HCT116 (cell line): ENCODE measurements around the gene FNIP2. TPM values are rescaled to one million over a fixed set of nuclear protein-coding genes. Genes with fewer than 3 reads are reported as not detected.

Source experiments
- ATAC-seq: fragments of 200-7000 bp; cut with Tn5 transposase; 2 replicates; pipeline ENCODE4 v1.9.1; 2020; ENCODE audit warnings: mild to moderate bottlenecking, moderate library complexity
- BruUV-seq: library from RNA; stranded (reverse); fragments of 400-500 nt; replicated peaks from 2 replicates; lab custom pipeline; 2021; lab: Mats Ljungman, UMichigan
- CTCF ChIA-PET: fragments of 300-600 bp; sonication (Branson Sonifier 250); formaldehyde crosslinking; loops from one replicate; lab custom pipeline; 2021; ENCODE audit warnings: antibody characterized with exemption; lab: Charles Lee
- POLR2A ChIA-PET: fragments of 300-600, 350-600 bp; sonication (Branson Sonifier 250); formaldehyde crosslinking; loops from one replicate; lab custom pipeline; 2021; ENCODE audit warnings: antibody characterized with exemption; lab: Charles Lee
- RAD21 ChIA-PET, 2 experiments: fragments of 300-600 bp; sonication (Branson Sonifier 250); formaldehyde crosslinking; loops; one replicate each; lab custom pipeline; 2023; ENCODE audit warnings: low total read pairs in 2 of 2; ENCODE audit not compliant: uncharacterized antibody in 2 of 2, unreplicated experiment in 2 of 2, low non-redundant PET in 1 of 2; lab: Charles Lee
- DNase-seq: peaks from one replicate; pipeline ENCODE4 v3.0.0-alpha.2; 2010; ENCODE audit warnings: low read depth, low spot score
- H2AFZ ChIP-seq: fragments of 200-600 bp; shearing (Covaris generic), sonication (generic); 2 replicates; pipeline ENCODE4 v1.6.1; 2017; ENCODE audit warnings: low read depth, mixed run types, mixed read lengths, antibody characterized with exemption, low read length; ENCODE audit not compliant: poor library complexity, severe bottlenecking
- H3K27ac ChIP-seq: 2 replicates; pipeline ENCODE4 v1.5.1; 2012; ENCODE audit warnings: low read depth, low read length
- H3K27me3 ChIP-seq: fragments of 200-600 bp; sonication (generic); 2 replicates; pipeline ENCODE4 v1.6.1; 2016; ENCODE audit warnings: mixed run types, low read length, mixed read lengths; ENCODE audit not compliant: insufficient read depth
- H3K36me3 ChIP-seq, 2 experiments: fragments of 200-500 bp in 1 of 2; fragments of 200-600 bp in 1 of 2; sonication (Bioruptor generic) in 1 of 2; sonication (generic) in 1 of 2; 2 replicates each; pipeline versions ENCODE4 v1.5.1 to v1.6.1; 2014 to 2016; ENCODE audit warnings: low read length in 2 of 2, inconsistent platforms in 1 of 2, mixed read lengths in 1 of 2, mixed run types in 1 of 2; ENCODE audit not compliant: insufficient read depth in 2 of 2, control insufficient read depth in 1 of 2
- H3K4me1 ChIP-seq, 2 experiments: fragments of 200-600 bp in 1 of 2; sonication (generic) in 1 of 2; 2 replicates each; pipeline versions ENCODE4 v1.5.1 to v1.6.1; 2012 to 2017; ENCODE audit warnings: low read length in 2 of 2, inconsistent platforms in 1 of 2, mild to moderate bottlenecking in 1 of 2, mixed read lengths in 1 of 2, mixed run types in 1 of 2, moderate library complexity in 1 of 2; ENCODE audit not compliant: insufficient read depth in 2 of 2, control insufficient read depth in 1 of 2
- H3K4me2 ChIP-seq: fragments of 200-600 bp; sonication (generic); 2 replicates; pipeline ENCODE4 v1.6.1; 2017; ENCODE audit warnings: mixed run types, low read length, mixed read lengths
- H3K4me3 ChIP-seq, 2 experiments: fragments of 200-600 bp in 1 of 2; sonication (generic) in 1 of 2; replicated peaks in 1 of 2; 2 replicates each; pipeline ENCODE4 v1.5.1; 2011 to 2016; ENCODE audit warnings: low read length in 2 of 2, control low read depth in 1 of 2, low read depth in 1 of 2, mild to moderate bottlenecking in 1 of 2, mixed read lengths in 1 of 2, mixed run types in 1 of 2
- H3K79me2 ChIP-seq: fragments of 200-600 bp; sonication (generic); 2 replicates; pipeline ENCODE4 v1.6.1; 2017; ENCODE audit warnings: mild to moderate bottlenecking, mixed run types, low read length, moderate library complexity, mixed read lengths; ENCODE audit not compliant: insufficient read depth
- H3K9ac ChIP-seq: fragments of 200-600 bp; sonication (generic); 2 replicates; pipeline ENCODE4 v1.6.1; 2016; ENCODE audit warnings: low read length, mixed read lengths
- H3K9me2 ChIP-seq: fragments of 200-600 bp; sonication (generic), shearing (Covaris generic); 2 replicates; pipeline ENCODE4 v1.6.1; 2017; ENCODE audit warnings: mixed run types, mild to moderate bottlenecking, moderate library complexity; ENCODE audit not compliant: insufficient read depth
- H3K9me3 ChIP-seq, 2 experiments: fragments of 200-500 bp in 1 of 2; fragments of 200-600 bp in 1 of 2; sonication (Bioruptor generic) in 1 of 2; sonication (generic) in 1 of 2; 2 replicates each; pipeline ENCODE4 v1.6.1; 2014 to 2017; ENCODE audit warnings: low read length in 2 of 2, mixed read lengths in 2 of 2, inconsistent platforms in 1 of 2, low read depth in 1 of 2, mild to moderate bottlenecking in 1 of 2, mixed run types in 1 of 2, moderate library complexity in 1 of 2; ENCODE audit not compliant: control insufficient read depth in 1 of 2, insufficient read depth in 1 of 2
- H4K20me1 ChIP-seq: fragments of 200-600 bp; sonication (generic), shearing (Covaris generic); 2 replicates; pipeline ENCODE4 v1.6.1; 2017; ENCODE audit warnings: mixed run types, mild to moderate bottlenecking, moderate library complexity; ENCODE audit not compliant: insufficient read depth
- ATF3 ChIP-seq: IDR thresholded peaks from 2 replicates; pipeline ENCODE4 v1.6.1; 2012
- CBX3 ChIP-seq: IDR thresholded peaks from 2 replicates; pipeline ENCODE4 v1.6.1; 2012; ENCODE audit warnings: low read depth
- CEBPB ChIP-seq: IDR thresholded peaks from 2 replicates; pipeline ENCODE4 v1.6.1; 2012; ENCODE audit warnings: low read depth
- CTCF ChIP-seq, 3 experiments: fragments of 200-600 bp in 1 of 3; sonication (generic) in 1 of 3; IDR thresholded peaks in 2 of 3; conservative IDR thresholded peaks in 1 of 3; 2 replicates each; pipeline ENCODE4 v1.5.1; 2012 to 2017; ENCODE audit warnings: low read depth in 2 of 3, low read length in 2 of 3, antibody characterized with exemption in 1 of 3, borderline replicate concordance in 1 of 3, control low read depth in 1 of 3, mild to moderate bottlenecking in 1 of 3, mixed read lengths in 1 of 3, mixed run types in 1 of 3, moderate library complexity in 1 of 3; ENCODE audit not compliant: insufficient read depth in 1 of 3
- EZH2 ChIP-seq: fragments of 200-600 bp; sonication (generic); IDR thresholded peaks from 2 replicates; pipeline ENCODE4 v1.6.1; 2017; ENCODE audit warnings: antibody characterized with exemption, mixed run types
- EZH2phosphoT487 ChIP-seq: fragments of 200-600 bp; IDR thresholded peaks from 2 replicates; pipeline ENCODE4 v1.6.1; 2018; ENCODE audit warnings: antibody characterized with exemption, borderline replicate concordance
- JUND ChIP-seq: IDR thresholded peaks from 2 replicates; pipeline ENCODE4 v1.6.1; 2012
- POLR2AphosphoS5 ChIP-seq: IDR thresholded peaks from 2 replicates; pipeline ENCODE4 v1.6.1; 2011; ENCODE audit warnings: mild to moderate bottlenecking, low read depth, low read length, moderate library complexity
- SP1 ChIP-seq: IDR thresholded peaks from 2 replicates; pipeline ENCODE4 v1.6.1; 2012; ENCODE audit warnings: low read depth
- SRF ChIP-seq: IDR thresholded peaks from 2 replicates; pipeline ENCODE4 v1.6.1; 2012; ENCODE audit warnings: low read depth
- YY1 ChIP-seq: IDR thresholded peaks from 2 replicates; pipeline ENCODE4 v1.6.1; 2011; ENCODE audit warnings: low read length, low read depth, moderate library complexity, mild to moderate bottlenecking; ENCODE audit not compliant: insufficient replicate concordance; ENCODE audit errors: extremely low read depth
- ZBTB33 ChIP-seq: IDR thresholded peaks from 2 replicates; pipeline ENCODE4 v1.6.1; 2011; ENCODE audit warnings: mild to moderate bottlenecking, low read length, moderate library complexity; ENCODE audit not compliant: insufficient replicate concordance; ENCODE audit errors: extremely low read depth
- ZFX ChIP-seq: fragments of 450-650 bp; IDR thresholded peaks from 2 replicates; pipeline ENCODE4 v1.6.1; 2017
- intact Hi-C: fragments of 100-400 bp; cut with micrococcal nuclease; formaldehyde crosslinking; loops from 2 replicates; pipeline ENCODE4 v1.10.0; 2022
- total RNA-seq: library from RNA; stranded (reverse); gene quantifications from one replicate; pipeline ENCODE4 v1.2.1, GENCODE V29; 2021; ENCODE audit not compliant: unreplicated experiment
- TF ChIP-seq, protein P1 (sequence below): IDR thresholded peaks from 2 replicates; pipeline ENCODE4 v1.6.1; 2012

Gene FNIP2
- total RNA-seq, 1 experiment from 2014 or later = 4.8 TPM

DNA sequence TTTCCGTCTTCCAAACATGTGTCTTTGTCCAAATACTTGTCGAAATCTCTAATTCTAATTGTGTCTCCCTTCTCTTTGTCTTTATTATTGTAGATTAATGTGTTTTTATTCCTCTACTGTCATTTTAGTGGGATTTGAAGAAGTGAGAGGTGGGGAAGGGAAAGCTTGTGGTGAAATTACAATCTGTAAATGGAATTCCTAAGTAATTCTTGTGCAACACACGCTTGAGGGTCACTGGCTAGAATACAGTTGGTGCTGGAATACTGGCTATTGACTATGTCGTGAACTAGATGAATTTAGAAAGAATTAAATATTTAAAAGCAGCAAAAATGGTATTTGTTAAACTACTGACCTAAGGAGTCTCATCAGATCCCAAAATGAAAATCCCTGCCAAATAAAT lies 10.7 kb upstream of the FNIP2 start:
- H3K27me3 ChIP-seq = no peaks in the 10 kb centered on the region
- H2AFZ ChIP-seq = no peak overlapping the region
- ATAC-seq (no peak), DNase-seq (no peak)
- no peak overlapping the region for H3K27ac ChIP-seq
- no peak overlapping the region for H3K4me2 ChIP-seq
- CTCF ChIA-PET = no interaction called here
- no peak overlapping the region for H3K4me3 ChIP-seq
- no peak overlapping the region for H3K9ac ChIP-seq
- BruUV-seq = no TSS peak
- no peaks in the 10 kb centered on the region for H4K20me1 ChIP-seq
- H3K9me3 ChIP-seq = no peaks in the 10 kb centered on the region
- intact Hi-C loops = no loop called here
- H3K36me3 ChIP-seq = no peaks in the 10 kb centered on the region
- RAD21 ChIA-PET = no interaction called here
- no peaks in the 10 kb centered on the region for H3K79me2 ChIP-seq
- no peaks in the 10 kb centered on the region for H3K4me1 ChIP-seq
- TF ChIP-seq SP1 = no peak
- TF ChIP-seq YY1 = no peak
- TF ChIP-seq POLR2AphosphoS5 = no peak
- TF ChIP-seq ATF3 = no peak
- TF ChIP-seq, protein P1, sequence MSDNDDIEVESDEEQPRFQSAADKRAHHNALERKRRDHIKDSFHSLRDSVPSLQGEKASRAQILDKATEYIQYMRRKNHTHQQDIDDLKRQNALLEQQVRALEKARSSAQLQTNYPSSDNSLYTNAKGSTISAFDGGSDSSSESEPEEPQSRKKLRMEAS = no peak
- no peak for TF ChIP-seq CTCF (IDR thresholded peaks at IDR 0.05 in 2 of 3, conservative IDR thresholded peaks at IDR 0.05 in 1 of 3; ENCODE audit: borderline replicate concordance in 1 of 3, insufficient read depth in 1 of 3, low read depth in 2 of 3, low read length in 2 of 3)
- POLR2A ChIA-PET = no interaction called here
- no peaks in the 10 kb centered on the region for H3K9me2 ChIP-seq

GRCh38 chr4:158758703-158759102 lies 10.1 kb upstream of the FNIP2 start:
- H3K27me3 ChIP-seq = no peaks in the 10 kb centered on the region
- no peaks in the 10 kb centered on the region for H3K36me3 ChIP-seq
- no TSS peak for BruUV-seq
- H3K9me2 ChIP-seq = no peaks in the 10 kb centered on the region
- H3K4me1 ChIP-seq = no peaks in the 10 kb centered on the region
- H3K79me2 ChIP-seq = no peaks in the 10 kb centered on the region
- RAD21 ChIA-PET = no interaction called here
- no peak overlapping the region for H3K9ac ChIP-seq
- intact Hi-C loops = no loop called here
- POLR2A ChIA-PET = no interaction called here
- no peak overlapping the region for H2AFZ ChIP-seq
- no peak for DNase-seq
- no peaks in the 10 kb centered on the region for H3K9me3 ChIP-seq
- no peak for TF ChIP-seq ZBTB33
- TF ChIP-seq SRF = no peak
- no peak for TF ChIP-seq CEBPB
- no peak for TF ChIP-seq EZH2
- no peak for TF ChIP-seq JUND
- no peak for TF ChIP-seq EZH2phosphoT487
- TF ChIP-seq ATF3 = no peak
- no peak for TF ChIP-seq CBX3
- TF ChIP-seq ZFX = no peak
- H3K4me3 ChIP-seq = no peak overlapping the region
- no peaks in the 10 kb centered on the region for H4K20me1 ChIP-seq
- H3K27ac ChIP-seq = no peak overlapping the region
- CTCF ChIA-PET = no interaction called here
- no peak overlapping the region for H3K4me2 ChIP-seq
- ATAC-seq = no peak
